Measurements from ENCODE around the gene TGFBR2.

GRCh38 chr3:30605706-30606300 is 598 bp upstream of the TGFBR2 start:
- TF ChIP-seq, protein P1, sequence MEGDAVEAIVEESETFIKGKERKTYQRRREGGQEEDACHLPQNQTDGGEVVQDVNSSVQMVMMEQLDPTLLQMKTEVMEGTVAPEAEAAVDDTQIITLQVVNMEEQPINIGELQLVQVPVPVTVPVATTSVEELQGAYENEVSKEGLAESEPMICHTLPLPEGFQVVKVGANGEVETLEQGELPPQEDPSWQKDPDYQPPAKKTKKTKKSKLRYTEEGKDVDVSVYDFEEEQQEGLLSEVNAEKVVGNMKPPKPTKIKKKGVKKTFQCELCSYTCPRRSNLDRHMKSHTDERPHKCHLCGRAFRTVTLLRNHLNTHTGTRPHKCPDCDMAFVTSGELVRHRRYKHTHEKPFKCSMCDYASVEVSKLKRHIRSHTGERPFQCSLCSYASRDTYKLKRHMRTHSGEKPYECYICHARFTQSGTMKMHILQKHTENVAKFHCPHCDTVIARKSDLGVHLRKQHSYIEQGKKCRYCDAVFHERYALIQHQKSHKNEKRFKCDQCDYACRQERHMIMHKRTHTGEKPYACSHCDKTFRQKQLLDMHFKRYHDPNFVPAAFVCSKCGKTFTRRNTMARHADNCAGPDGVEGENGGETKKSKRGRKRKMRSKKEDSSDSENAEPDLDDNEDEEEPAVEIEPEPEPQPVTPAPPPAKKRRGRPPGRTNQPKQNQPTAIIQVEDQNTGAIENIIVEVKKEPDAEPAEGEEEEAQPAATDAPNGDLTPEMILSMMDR (IDR thresholded peaks at IDR 0.05; ENCODE audit: low read depth, low read length): no peak
- TF ChIP-seq EZH2phosphoT487 (IDR thresholded peaks at IDR 0.05; ENCODE audit: low read depth): no peak
